Muscle of back (tissue), 13 donors: ENCODE measurements around the gene PRR7. TPM values are rescaled to one million over a fixed set of nuclear protein-coding genes. Genes with fewer than 3 reads are reported as not detected.
A peak's percentile ranks its signal among the peaks of the same experiment; 100 is the strongest.
"Not testable (repeated sequence)": the region's sequence is repeated elsewhere in the genome, so short reads cannot be mapped to it uniquely, and the experiment has no call there.

ENCODE experiments used
- DNase-seq, 3 donors: peaks; one replicate each; pipeline versions ENCODE4 v3.0.0 to v3.0.0-alpha.2; 2013
- long read RNA-seq, 9 donors: transcript quantifications; one replicate each; lab custom pipeline, GENCODE V29; 2026
- polyA plus RNA-seq, 10 donors: library from polyadenylated mRNA; unstranded; fragments of 120-200 nt; gene quantifications; one replicate each; pipeline ENCODE4 v1.2.1, GENCODE V29; 2013; ENCODE audit not compliant: insufficient read length in 10 of 10

Gene PRR7
- polyA plus RNA-seq, result 1 to 10 TPM in 3 of 10 donors, under 1 TPM in 7; 0.43 to 1.4 (median 0.78) TPM
- long read RNA-seq, donor 1, partial matches to known transcripts, result 0 of 2 reads
- long read RNA-seq, donor 1, other reads (novel, unspliced or antisense), result 0 of 2 reads
- long read RNA-seq, donor 2, partial matches to known transcripts, result 0 of 1 reads
- long read RNA-seq, donor 2, other reads (novel, unspliced or antisense), result 0 of 1 reads
- long read RNA-seq, donor 3, result 0 reads
- long read RNA-seq, donor 4, partial matches to known transcripts, result 0 of 2 reads
- long read RNA-seq, donor 4, other reads (novel, unspliced or antisense), result 0 of 2 reads
- long read RNA-seq, donor 5, result 0 reads
- long read RNA-seq, donor 6, partial matches to known transcripts, result 83 of 105 reads
- long read RNA-seq, donor 6, other reads (novel, unspliced or antisense), result 22 of 105 reads
- long read RNA-seq, donor 7, result 0 reads
- long read RNA-seq, donor 8, partial matches to known transcripts, result 0 of 1 reads
- long read RNA-seq, donor 8, other reads (novel, unspliced or antisense), result 0 of 1 reads
- long read RNA-seq, donor 9, result 0 reads

GRCh38 chr5:177446200-177447065, at the start of gene PRR7:
PRR7 (plus strand) TSS chr5:177446814; CDS start chr5:177455068, 8,254 bp downstream.
- peak; percentile 52 to 88 (median 81) for DNase-seq

GRCh38 chr5:177397875-177398390, 48.7 kb upstream of the PRR7 start:
- no peak for DNase-seq

- peak in 2 of 3 donors; percentile 34 to 63 for DNase-seq
Observed at GRCh38 chr5:177399997-177400868, 46.4 kb upstream of the PRR7 start, which contains the start of gene PFN3. PFN3 (minus strand) TSS chr5:177400661; CDS start chr5:177400576, 85 bp downstream.

DNA sequence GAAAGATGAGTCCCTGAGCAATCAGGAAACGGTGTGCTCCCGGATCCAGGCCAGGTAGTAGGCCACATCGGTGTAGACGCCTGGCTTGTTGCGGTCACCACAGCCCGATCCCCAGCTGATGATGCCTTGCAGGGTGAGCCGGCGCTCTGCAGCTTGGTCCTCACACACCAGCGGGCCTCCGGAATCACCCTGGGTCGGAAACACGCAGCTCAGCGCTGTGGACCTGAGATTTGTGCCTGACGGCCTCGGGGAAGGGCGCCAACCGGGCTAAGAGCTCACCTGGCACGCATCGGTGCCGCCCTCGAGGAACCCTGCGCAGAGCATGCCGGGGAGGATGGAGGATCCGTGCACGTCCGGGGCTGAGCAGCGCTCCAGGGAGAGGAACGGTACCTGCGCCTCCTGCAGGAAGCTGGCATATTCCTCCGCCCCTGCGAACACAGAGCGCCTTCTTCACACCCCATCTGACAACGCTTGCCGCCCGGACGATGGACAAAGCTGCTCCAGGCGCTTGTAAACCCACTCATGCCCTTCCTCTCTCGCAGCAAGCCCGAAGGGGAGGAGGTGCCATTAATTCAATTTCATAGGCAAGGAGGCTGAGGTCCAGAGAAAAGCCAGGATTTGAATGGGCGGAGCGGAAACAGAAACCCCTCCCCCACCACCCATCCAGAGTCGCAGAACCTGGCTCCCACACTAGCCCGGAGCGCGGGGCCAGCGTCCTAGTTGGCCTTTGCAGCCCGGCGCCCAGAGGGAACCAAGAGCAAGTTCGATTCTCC, 44.2 kb upstream of the PRR7 start:
- peak in 2 of 3 donors; percentile 19 to 52 for DNase-seq

DNA sequence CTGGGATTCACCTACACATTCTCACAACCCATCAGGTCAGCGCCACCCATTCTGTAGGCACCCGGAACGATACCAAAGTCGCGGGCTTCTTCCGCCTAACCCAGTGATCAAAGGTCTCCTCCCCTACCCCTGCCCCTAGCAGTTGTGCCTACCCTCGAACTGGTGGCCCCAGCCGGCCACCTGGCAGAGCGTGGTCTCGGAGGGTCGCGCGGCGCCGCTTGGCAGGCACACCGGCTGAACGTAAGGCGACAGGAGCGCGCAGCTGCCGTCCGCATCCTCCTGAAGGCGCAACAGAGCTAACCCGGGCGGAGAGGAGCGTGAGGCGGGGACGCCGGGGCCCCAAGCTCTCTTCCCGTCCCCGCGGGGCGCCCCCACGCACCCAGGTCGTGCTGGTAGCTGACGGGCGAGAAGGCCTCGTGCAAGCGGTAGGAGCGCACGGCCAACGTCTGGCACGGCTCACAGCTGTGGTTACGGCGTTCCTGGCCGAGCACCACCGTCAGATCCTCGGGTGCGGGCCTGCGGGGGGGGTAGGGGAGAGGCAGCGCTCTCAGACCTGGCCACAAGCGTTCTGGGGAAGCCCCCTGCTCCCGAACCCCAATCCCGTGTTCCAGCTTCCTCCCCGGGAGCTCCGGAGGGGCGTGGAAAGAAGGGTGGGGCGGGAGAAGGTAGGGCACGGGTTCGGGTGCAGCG, 43.4 kb upstream of the PRR7 start:
- peak in 1 of 3 donors; percentile 62 for DNase-seq

DNA sequence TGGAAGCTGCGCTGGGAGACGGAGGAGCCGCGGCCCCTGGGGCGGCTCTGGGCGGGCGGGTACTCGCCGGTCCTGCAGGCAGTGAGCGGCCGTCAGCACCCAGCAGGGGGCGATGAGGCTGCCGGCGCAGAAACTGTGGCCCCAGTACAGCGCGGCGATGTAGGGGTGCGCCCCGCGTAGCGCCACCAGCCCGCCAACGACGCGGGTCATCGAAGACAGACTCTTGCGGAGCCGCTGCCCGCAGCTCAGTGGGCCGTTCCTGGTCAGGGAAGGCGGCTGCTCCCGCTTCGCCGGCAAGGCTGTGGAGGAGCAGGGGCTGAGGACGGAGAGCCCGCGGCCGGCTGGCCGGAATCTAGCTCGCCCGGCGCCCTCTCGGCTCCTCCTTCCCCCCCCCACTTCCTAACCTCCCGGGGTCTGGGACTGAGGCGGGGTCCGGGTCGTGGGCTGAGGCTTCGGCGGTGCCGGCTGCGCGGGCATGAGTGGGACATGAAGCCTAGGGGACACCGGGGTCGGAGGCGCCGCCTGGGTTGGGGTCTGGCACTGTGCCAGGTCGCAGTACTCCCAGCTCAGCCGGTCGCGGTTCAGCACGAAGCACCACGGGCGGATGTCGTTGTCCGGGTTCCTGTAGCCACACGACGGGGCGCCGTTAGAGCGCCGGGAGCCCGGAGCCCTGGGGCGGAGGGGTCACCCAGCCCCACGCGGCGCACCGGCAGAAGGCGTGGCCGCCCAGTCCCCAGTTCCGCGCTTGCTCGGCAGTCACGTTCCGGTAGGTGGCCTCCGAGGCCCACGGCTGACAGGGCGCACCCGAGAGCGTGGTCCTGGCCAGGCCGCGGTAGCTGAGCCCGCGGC, 42.6 kb upstream of the PRR7 start:
- DNase-seq, result peak in 2 of 3 donors; percentile 80 to 91

GRCh38 chr5:177404641-177405179, 41.9 kb upstream of the PRR7 start:
- peak in 1 of 3 donors; percentile 47 for DNase-seq

DNA sequence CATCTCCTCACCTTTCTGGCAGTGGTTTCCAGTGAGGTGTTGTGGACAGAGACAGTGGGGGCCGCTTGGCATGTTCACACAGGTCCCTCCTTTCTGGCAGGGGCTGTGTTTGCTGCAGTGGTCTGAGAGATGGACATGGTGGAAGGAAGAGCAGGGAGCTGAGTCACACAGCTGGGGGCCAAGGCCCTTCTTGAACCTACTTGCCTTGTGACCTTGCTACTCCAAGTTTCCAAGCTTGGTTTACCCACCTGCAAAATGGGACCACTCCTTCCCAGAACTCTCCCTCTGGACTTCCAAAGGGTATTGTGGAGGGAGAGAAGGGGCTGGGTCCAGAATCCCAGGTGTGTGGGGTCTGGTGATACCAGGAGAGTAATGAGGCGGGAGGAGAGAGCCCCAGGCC, 41.3 kb upstream of the PRR7 start:
- DNase-seq, result no peak

GRCh38 chr5:177405805-177406204, 40.8 kb upstream of the PRR7 start:
- no peak for DNase-seq

- DNase-seq, result no peak
Observed at GRCh38 chr5:177409043-177409801, 37.4 kb upstream of the PRR7 start, which contains the start of gene F12. F12 (minus strand) TSS chr5:177409564; CDS start chr5:177409527, 37 bp downstream.

- DNase-seq, result no peak
Observed at GRCh38 chr5:177410575-177410974, 36.0 kb upstream of the PRR7 start.

DNA sequence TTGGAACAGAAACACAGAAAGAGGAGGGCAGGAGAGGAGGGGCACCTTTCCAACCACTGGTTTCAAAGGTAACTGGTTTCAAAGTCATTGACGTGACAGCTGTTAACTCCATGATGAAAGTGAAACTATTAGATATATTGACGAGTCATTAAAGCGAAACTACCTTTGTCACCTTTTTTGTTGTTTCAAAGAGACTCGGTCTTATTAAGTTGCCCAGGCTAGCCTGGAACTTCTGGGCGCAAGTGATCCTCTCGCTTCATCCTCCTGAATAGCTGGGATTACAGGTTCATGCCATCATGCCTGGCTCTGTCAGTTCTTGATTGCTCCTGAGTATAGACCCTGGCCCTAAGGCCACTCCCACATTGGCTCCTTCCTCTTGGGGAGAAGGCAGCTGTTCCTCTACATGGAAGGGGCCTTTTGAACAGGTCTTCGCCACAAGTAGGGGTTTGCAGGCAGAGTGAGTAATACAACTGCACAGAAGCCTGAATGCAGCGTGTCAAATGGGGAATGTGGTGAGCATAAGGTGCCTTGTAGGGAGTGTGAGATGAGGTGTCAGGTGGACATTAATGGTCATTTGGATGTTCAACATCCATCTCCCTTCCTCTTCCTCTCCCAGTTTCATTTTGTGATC, 33.9 kb upstream of the PRR7 start:
- DNase-seq, result no peak

- DNase-seq, result no peak
Observed at GRCh38 chr5:177414481-177414880, 32.1 kb upstream of the PRR7 start.

- DNase-seq, result not testable (repeated sequence)
Observed at GRCh38 chr5:177417081-177417480, 29.5 kb upstream of the PRR7 start.

DNA sequence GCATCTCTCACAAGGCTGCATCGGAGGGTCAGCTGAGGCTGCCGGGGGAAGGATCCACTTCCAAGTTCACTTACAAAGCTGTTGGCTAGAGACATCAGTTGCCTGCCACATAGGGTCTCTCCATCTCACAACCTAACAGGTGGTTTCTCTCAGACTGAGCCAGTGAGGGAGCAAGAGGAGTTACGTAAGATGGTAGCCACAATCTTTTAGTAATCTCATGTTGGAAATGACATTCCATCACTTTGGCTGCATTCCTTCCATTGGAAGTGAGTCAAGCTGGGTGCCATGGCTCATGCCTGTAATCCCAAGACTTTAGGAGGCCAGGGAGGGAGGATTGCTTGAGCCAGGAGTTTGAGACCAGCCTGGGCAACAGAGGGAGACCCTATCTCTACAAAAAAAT, 27.6 kb upstream of the PRR7 start:
- no peak for DNase-seq

DNA sequence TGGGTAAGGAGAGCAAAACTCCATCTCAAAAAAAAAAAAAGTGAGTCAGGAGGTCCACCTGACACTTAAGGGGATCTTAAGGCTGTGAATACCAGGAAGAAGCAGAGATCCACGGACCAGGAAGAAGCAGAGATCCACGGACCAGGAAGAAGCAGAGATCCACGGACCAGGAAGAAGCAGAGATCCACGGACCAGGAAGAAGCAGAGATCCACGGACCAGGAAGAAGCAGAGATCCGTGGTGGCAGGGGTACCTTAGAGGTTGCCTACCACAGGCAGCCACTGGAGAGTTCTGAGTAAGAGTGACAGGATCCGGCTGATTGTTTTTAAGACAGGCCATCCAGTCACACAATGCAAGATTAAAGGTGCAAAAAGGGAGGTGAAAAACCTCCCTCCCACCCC, 26.1 kb upstream of the PRR7 start:
- DNase-seq, result not testable (repeated sequence)
